Activated CD8-positive, alpha-beta memory T cell treated with anti-CD3 and anti-CD28 coated beads, Interleukin-2, amount 50 U/mL, for 48 hours (primary cell): Measurements from ENCODE around the gene LINC00237.

Source experiments
- DNase-seq: peaks from one replicate; pipeline ENCODE4 v3.0.0-alpha.2; 2020

LINC00237 gene

GRCh38 chr20:21106171-21107017 is at the start of gene LINC00237:
Gene LINC00237, minus strand, starts transcription at chr20:21106358.
- DNase-seq, result peak; percentile 50

- DNase-seq, result no peak
These were observed 49.1 kb upstream of the LINC00237 start for GRCh38 chr20:21155268-21155667.

- no peak for DNase-seq
These were observed 48.5 kb upstream of the LINC00237 start for GRCh38 chr20:21154692-21155091.

GRCh38 chr20:21151791-21152190 is 45.6 kb upstream of the LINC00237 start:
- no peak for DNase-seq

- DNase-seq, result no peak
These were observed 43.2 kb upstream of the LINC00237 start for GRCh38 chr20:21149344-21149743.

- no peak for DNase-seq
These were observed 41.4 kb upstream of the LINC00237 start for GRCh38 chr20:21147593-21147992.

- DNase-seq, result no peak
These were observed 40.1 kb upstream of the LINC00237 start for GRCh38 chr20:21146215-21146614.

GRCh38 chr20:21145424-21145823 is 39.3 kb upstream of the LINC00237 start:
- DNase-seq, result no peak

GRCh38 chr20:21143194-21143890 is 37.2 kb upstream of the LINC00237 start:
- no peak for DNase-seq

- DNase-seq, result no peak
These were observed 35.7 kb upstream of the LINC00237 start for GRCh38 chr20:21141825-21142224.

- no peak for DNase-seq
These were observed 33.9 kb upstream of the LINC00237 start for GRCh38 chr20:21139881-21140566.

- no peak for DNase-seq
These were observed 30.9 kb upstream of the LINC00237 start for GRCh38 chr20:21137078-21137477.

- no peak for DNase-seq
These were observed 30.0 kb upstream of the LINC00237 start for GRCh38 chr20:21136015-21136732.

- no peak for DNase-seq
These were observed 28.8 kb upstream of the LINC00237 start for GRCh38 chr20:21134883-21135493.

- DNase-seq, result no peak
These were observed 27.9 kb upstream of the LINC00237 start for GRCh38 chr20:21133917-21134622.

- no peak for DNase-seq
These were observed 27.2 kb upstream of the LINC00237 start for GRCh38 chr20:21133404-21133803.

- DNase-seq, result no peak
These were observed 23.7 kb upstream of the LINC00237 start for GRCh38 chr20:21129861-21130260.

- DNase-seq, result no peak
These were observed 21.2 kb upstream of the LINC00237 start for GRCh38 chr20:21127201-21127981.

- no peak for DNase-seq
These were observed 20.4 kb upstream of the LINC00237 start for GRCh38 chr20:21126581-21126870.

- peak; percentile 99 for DNase-seq
These were observed 19.9 kb upstream of the LINC00237 start, which contains the start of gene KIZ for GRCh38 chr20:21125849-21126580. Gene KIZ, plus strand, starts transcription at chr20:21126082. Its CDS starts 34 bp downstream, at chr20:21126116.
